ENCODE measurements around the gene PHACTR3.
"Not testable (repeated sequence)": the region's sequence is repeated elsewhere in the genome, so short reads cannot be mapped to it uniquely, and the experiment has no call there.

PHACTR3 gene

DNA sequence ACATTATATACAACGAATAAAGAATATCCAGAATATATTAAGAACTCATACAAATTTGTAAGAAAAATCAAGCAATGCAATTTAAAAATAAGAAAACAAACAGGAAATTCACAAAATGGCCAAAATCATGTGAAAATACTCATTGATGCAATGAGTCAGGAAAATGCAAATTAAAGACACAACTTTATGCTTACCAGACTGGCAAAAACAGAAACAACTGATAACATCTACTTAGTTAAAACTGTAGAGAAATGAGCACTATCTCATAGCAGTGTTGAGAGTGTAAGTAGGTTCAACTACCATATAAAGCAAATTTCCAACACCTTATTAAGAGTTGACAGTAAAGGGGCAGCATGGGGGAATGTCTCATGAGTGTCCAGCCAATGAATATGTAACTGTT is 266.8 kb downstream of the PHACTR3 start:
- in situ Hi-C loops (cut with HindIII; ENCODE audit: low pct_ligation_motif_present, low pct_unique_long_range_greater_than_20kb, low sequenced_read_pairs): no loop called here
- DNase-seq: no peak

DNA sequence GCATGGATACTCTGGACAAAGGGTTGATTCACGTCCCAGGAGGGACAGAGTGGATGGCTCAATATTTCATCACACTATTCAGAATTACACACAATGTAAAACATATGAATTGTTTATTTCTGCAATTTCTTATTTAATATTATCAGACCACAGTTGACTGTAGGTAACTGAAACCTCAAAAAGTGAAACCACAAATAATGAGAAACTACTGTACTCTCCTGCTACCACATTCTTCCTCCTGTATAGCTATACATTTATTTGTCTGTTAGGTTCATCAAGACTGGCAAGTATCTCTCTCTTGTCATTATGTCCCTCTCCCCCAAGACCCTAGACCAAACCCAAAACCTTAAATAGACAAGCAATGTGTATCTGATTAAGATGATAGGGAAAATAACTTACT is 269.1 kb downstream of the PHACTR3 start:
- no peak for DNase-seq
- in situ Hi-C loops (cut with HindIII; ENCODE audit: low pct_ligation_motif_present, low pct_unique_long_range_greater_than_20kb, low sequenced_read_pairs): no loop called here

GRCh38 chr20:59880198-59880597 is 275.9 kb downstream of the PHACTR3 start:
- DNase-seq: no peak
- in situ Hi-C loops (cut with HindIII; ENCODE audit: low pct_ligation_motif_present, low pct_unique_long_range_greater_than_20kb, low sequenced_read_pairs): no loop called here

- in situ Hi-C loops (cut with HindIII; ENCODE audit: low pct_ligation_motif_present, low pct_unique_long_range_greater_than_20kb, low sequenced_read_pairs): no loop called here
- no peak for DNase-seq
These were observed 280.2 kb downstream of the PHACTR3 start for GRCh38 chr20:59884494-59884893.

DNA sequence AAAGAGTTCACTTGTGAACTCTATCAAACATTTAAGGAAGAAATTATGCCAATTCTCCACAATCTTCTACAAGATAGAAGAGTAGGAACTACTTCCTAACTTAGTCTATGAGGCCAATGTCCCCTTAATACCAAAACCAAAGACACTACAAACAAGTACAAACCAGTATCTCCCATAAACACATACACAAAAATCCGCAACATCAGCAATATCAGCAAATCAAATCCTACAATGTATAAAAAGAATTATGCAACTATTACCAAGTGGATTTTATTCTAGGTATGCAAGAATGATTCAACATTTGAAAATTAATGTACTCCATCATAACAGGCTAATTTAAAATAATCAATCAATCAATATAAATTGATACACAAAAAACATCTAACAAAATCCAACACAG is 283.7 kb downstream of the PHACTR3 start:
- in situ Hi-C loops (cut with HindIII; ENCODE audit: low pct_ligation_motif_present, low pct_unique_long_range_greater_than_20kb, low sequenced_read_pairs): no loop called here
- DNase-seq: no peak

GRCh38 chr20:59890035-59890434 is 285.7 kb downstream of the PHACTR3 start:
- in situ Hi-C loops (cut with HindIII; ENCODE audit: low pct_ligation_motif_present, low pct_unique_long_range_greater_than_20kb, low sequenced_read_pairs); DNase-seq: not testable (repeated sequence)

GRCh38 chr20:59891581-59891980 is 287.2 kb downstream of the PHACTR3 start:
- in situ Hi-C loops (cut with HindIII; ENCODE audit: low pct_ligation_motif_present, low pct_unique_long_range_greater_than_20kb, low sequenced_read_pairs): no loop called here
- no peak for DNase-seq

- DNase-seq: no peak
- in situ Hi-C loops (cut with HindIII; ENCODE audit: low pct_ligation_motif_present, low pct_unique_long_range_greater_than_20kb, low sequenced_read_pairs): no loop called here
These were observed 291.6 kb downstream of the PHACTR3 start for GRCh38 chr20:59895908-59896307.

Data from ACHN (cell line).